Hepatocyte (in vitro differentiated cells): Measurements from ENCODE around the gene MYOF. TPM values are rescaled to one million over a fixed set of nuclear protein-coding genes. Genes with fewer than 3 reads are reported as not detected.

ENCODE experiments used
- DNase-seq: peaks from one replicate; pipeline ENCODE4 v3.0.0-alpha.2; 2016; ENCODE audit warnings: low spot score
- H2AFZ ChIP-seq: fragments of 200-600 bp; sonication (generic); 2 replicates; pipeline ENCODE4 v1.6.0; 2016; ENCODE audit warnings: antibody characterized with exemption, mild to moderate bottlenecking
- H3K27ac ChIP-seq: fragments of 200-600 bp; sonication (generic); 2 replicates; pipeline ENCODE4 v1.5.1; 2016; ENCODE audit warnings: mild to moderate bottlenecking
- H3K27me3 ChIP-seq: fragments of 200-600 bp; sonication (generic); 2 replicates; pipeline ENCODE4 v1.6.1; 2016
- H3K36me3 ChIP-seq: fragments of 200-600 bp; sonication (generic); replicated peaks from 2 replicates; pipeline ENCODE4 v1.5.1; 2016; ENCODE audit warnings: low read depth; ENCODE audit not compliant: insufficient read depth
- H3K4me1 ChIP-seq: fragments of 200-600 bp; sonication (generic); 2 replicates; pipeline ENCODE4 v1.5.1; 2016; ENCODE audit warnings: mild to moderate bottlenecking, moderate library complexity; ENCODE audit not compliant: insufficient read depth
- H3K4me2 ChIP-seq: fragments of 200-600 bp; sonication (generic); 2 replicates; pipeline ENCODE4 v1.6.0; 2016
- H3K4me3 ChIP-seq: fragments of 200-600 bp; sonication (generic); 2 replicates; pipeline ENCODE4 v1.5.1; 2016; ENCODE audit warnings: mild to moderate bottlenecking
- H3K79me2 ChIP-seq: fragments of 200-600 bp; sonication (generic); 2 replicates; pipeline ENCODE4 v1.6.0; 2017; ENCODE audit warnings: mild to moderate bottlenecking
- H3K9me2 ChIP-seq: fragments of 200-600 bp; sonication (generic); replicated peaks from 2 replicates; pipeline ENCODE4 v1.6.0; 2017; ENCODE audit warnings: mild to moderate bottlenecking; ENCODE audit not compliant: insufficient read depth
- H3K9me3 ChIP-seq: fragments of 200-600 bp; sonication (generic); 2 replicates; pipeline ENCODE4 v1.5.1; 2016; ENCODE audit warnings: low read depth, mild to moderate bottlenecking
- H4K20me1 ChIP-seq: fragments of 200-600 bp; sonication (generic); 2 replicates; pipeline ENCODE4 v1.6.0; 2016; ENCODE audit warnings: mild to moderate bottlenecking; ENCODE audit not compliant: insufficient read depth, poor library complexity, severe bottlenecking
- EZH2 ChIP-seq: fragments of 200-600 bp; sonication (generic); IDR thresholded peaks from 2 replicates; pipeline ENCODE4 v1.6.1; 2016; ENCODE audit warnings: antibody characterized with exemption, mild to moderate bottlenecking, borderline replicate concordance
- EZH2phosphoT487 ChIP-seq: fragments of 200-600 bp; sonication (generic); IDR thresholded peaks from one replicate; pipeline ENCODE4 v1.6.1; 2018; ENCODE audit warnings: antibody characterized with exemption, mild to moderate bottlenecking, low read depth, moderate library complexity; ENCODE audit not compliant: unreplicated experiment, severe bottlenecking
- WGBS: methylation state at CpG from one replicate; pipeline ENCODE4 v1.1.6; 2016; ENCODE audit warnings: low lambda C conversion rate; ENCODE audit errors: missing lambda C conversion rate; 5-methylcytosine and 5-hydroxymethylcytosine counted together
- polyA plus RNA-seq: library from polyadenylated mRNA; unstranded; fragments of >200 nt; fragmentation: Nextera tagmentation; extraction: Ambion mirVana; gene quantifications from 2 replicates; pipeline ENCODE4 v1.2.1, GENCODE V29; 2016
- total RNA-seq: library from RNA; depleted of rRNA; stranded (reverse); fragments of >200 nt; gene quantifications from 2 replicates; pipeline ENCODE4 v1.2.3, GENCODE V29; 2014
- TF ChIP-seq, protein P1 (sequence below): fragments of 200-600 bp; sonication (generic); IDR thresholded peaks from 2 replicates; pipeline ENCODE4 v1.5.1; 2016; ENCODE audit warnings: antibody characterized with exemption, mild to moderate bottlenecking; ENCODE audit not compliant: poor library complexity

MYOF gene
- total and polyA plus RNA-seq, 2 experiments from 2014 or later = 16.6 to 47.9 TPM

DNA sequence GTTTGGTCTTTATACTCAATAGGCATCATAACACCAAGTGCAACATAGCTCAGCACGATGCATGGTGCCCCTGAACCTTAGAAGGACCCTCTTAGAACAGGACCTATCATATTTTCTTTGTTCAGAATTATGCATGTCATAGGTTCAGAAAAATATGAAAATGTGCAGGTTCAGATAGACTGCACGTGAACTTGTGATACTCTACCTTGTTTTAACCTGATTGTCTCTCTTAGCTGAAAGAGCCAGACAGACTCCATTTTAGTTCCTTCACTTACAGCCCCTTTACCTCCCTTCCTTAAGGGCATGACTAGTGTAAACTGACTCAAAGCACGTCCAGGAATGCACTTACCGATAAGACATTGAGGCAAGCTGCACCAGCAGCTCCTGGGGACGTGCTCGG, 35.1 kb downstream of the MYOF start:
- H3K27me3 ChIP-seq = no peaks in the 10 kb centered on the region
- peaks cover 6% of the 10 kb centered on the region for H3K79me2 ChIP-seq
- H3K27ac ChIP-seq = peak overlapping the region; percentile 94
- H3K4me2 ChIP-seq = no peak overlapping the region
- no peaks in the 10 kb centered on the region for H4K20me1 ChIP-seq
- H3K4me3 ChIP-seq = no peak overlapping the region
- H2AFZ ChIP-seq = no peak overlapping the region
- peaks cover 18% of the 10 kb centered on the region for H3K4me1 ChIP-seq
- no peak for DNase-seq
- no peaks in the 10 kb centered on the region for H3K9me2 ChIP-seq
- H3K9me3 ChIP-seq = no peaks in the 10 kb centered on the region
- WGBS = 53% methylated on average over 6 of the region's 6 CpGs
- TF ChIP-seq EZH2phosphoT487 (no peak), EZH2 (no peak)
- TF ChIP-seq, protein P1, sequence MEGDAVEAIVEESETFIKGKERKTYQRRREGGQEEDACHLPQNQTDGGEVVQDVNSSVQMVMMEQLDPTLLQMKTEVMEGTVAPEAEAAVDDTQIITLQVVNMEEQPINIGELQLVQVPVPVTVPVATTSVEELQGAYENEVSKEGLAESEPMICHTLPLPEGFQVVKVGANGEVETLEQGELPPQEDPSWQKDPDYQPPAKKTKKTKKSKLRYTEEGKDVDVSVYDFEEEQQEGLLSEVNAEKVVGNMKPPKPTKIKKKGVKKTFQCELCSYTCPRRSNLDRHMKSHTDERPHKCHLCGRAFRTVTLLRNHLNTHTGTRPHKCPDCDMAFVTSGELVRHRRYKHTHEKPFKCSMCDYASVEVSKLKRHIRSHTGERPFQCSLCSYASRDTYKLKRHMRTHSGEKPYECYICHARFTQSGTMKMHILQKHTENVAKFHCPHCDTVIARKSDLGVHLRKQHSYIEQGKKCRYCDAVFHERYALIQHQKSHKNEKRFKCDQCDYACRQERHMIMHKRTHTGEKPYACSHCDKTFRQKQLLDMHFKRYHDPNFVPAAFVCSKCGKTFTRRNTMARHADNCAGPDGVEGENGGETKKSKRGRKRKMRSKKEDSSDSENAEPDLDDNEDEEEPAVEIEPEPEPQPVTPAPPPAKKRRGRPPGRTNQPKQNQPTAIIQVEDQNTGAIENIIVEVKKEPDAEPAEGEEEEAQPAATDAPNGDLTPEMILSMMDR = no peak
- no peaks in the 10 kb centered on the region for H3K36me3 ChIP-seq

DNA sequence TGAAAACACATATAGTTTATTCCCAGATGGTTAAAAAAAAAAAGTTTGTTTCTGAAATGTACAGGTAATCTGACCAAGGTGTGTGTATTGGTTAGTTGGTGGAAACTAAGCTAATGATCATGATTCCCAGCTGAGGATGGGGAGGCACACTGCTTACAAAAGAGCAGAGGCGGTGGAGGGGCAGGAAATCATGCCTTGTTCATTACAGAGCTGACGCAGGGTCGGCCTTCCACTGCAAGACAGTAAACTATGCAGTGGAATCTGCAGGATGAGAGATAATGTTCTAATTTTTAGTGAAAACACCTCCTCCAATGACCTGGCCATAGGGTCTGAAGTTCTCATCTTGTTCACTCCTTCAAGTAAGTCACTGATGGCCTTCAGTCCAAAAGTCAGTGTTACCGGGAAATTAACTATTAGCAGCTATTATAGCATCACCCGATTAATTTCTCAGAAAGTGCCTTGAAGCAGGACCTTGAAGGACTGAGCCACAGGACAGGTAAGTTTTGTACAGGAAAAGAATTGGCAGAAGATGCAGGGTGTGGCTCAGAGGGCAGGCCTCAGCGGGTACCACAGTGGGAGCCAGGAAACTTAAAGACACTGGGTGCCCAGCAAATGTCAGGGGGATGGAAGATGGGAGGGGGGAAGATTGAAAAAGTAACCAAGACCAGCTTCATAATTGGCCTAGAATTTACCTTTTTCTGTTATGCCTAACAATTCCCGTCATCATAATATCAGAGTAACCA, 36.0 kb downstream of the MYOF start:
- Histone ChIP-seq H3K4me2 (peak overlapping the region; percentile 55), H3K79me2 (peaks cover 6% of the 10 kb centered on the region), H2AFZ (no peak overlapping the region), H3K4me1 (peaks cover 19% of the 10 kb centered on the region), H3K27ac (peak overlapping the region; percentile 94), H4K20me1 (no peaks in the 10 kb centered on the region), H3K36me3 (no peaks in the 10 kb centered on the region), H3K4me3 (no peak overlapping the region), H3K9me3 (no peaks in the 10 kb centered on the region), H3K9me2 (no peaks in the 10 kb centered on the region), H3K27me3 (no peaks in the 10 kb centered on the region)
- TF ChIP-seq EZH2phosphoT487 = no peak
- TF ChIP-seq, protein P1 = no peak
- no peak for TF ChIP-seq EZH2
- WGBS = 71% methylated on average over 7 of the region's 7 CpGs
- no peak for DNase-seq

DNA sequence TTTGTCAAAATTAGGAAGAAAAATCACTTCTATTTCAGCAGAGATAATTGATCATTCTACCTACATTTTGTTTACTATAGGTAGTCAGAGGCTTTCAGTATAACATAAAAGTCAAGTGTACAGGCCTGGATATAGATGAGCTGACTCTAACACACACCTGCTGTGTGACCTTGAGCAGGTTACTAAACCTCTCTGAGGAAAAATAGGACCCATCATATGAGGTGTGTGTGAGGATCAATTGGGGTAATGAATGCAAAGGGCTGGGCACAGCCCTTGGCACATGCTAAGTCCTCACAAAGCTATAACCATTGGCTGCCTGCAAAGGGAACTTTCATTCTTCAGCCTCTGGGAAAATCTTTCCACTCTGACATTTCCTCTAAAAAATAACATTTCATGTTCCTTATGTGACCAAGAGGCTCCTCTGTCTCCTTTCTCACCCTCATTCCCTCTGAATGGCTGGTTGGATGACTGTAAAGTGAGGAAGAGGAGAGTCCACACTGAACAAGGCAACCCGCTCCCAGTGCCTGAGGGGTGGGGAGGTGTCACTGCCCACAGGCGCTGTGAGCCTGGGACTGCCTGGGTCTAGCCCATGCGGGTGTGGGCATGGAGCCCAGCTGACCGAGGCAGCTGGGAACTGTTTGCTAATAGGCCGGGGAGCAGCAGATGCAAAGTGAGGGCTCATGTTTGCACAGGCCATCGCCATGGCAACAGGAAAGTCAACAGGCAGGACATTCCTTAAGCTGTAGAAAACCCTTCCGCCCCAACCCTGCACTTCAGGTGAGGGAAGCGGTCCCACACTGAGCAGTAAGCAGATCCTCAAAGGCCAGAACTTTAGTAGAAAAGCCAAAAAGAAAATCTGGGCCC, 36.8 kb downstream of the MYOF start:
- peaks cover 6% of the 10 kb centered on the region for H3K79me2 ChIP-seq
- peak overlapping the region; percentile 94 for H3K27ac ChIP-seq
- H3K9me2 ChIP-seq = no peaks in the 10 kb centered on the region
- H3K27me3 ChIP-seq = no peaks in the 10 kb centered on the region
- H3K4me1 ChIP-seq = peaks cover 28% of the 10 kb centered on the region
- peak overlapping the region; percentile 55 for H3K4me2 ChIP-seq
- no peak overlapping the region for H3K4me3 ChIP-seq
- H3K36me3 ChIP-seq = no peaks in the 10 kb centered on the region
- H2AFZ ChIP-seq = no peak overlapping the region
- H3K9me3 ChIP-seq = no peaks in the 10 kb centered on the region
- peak; percentile 98 for DNase-seq
- TF ChIP-seq EZH2 (no peak), EZH2phosphoT487 (no peak)
- TF ChIP-seq, protein P1 = no peak
- H4K20me1 ChIP-seq = no peaks in the 10 kb centered on the region
- 9% methylated on average over 8 of the region's 8 CpGs for WGBS
